GM21447 (cell line): ENCODE results near the gene CHIC2.
"Not testable (repeated sequence)": the region's sequence is repeated elsewhere in the genome, so short reads cannot be mapped to it uniquely, and the experiment has no call there.

ENCODE experiments used
- ATAC-seq: cut with Tn5 transposase; IDR thresholded peaks from one replicate; pipeline ENCODE4 v1.9.1; 2021; ENCODE audit not compliant: unreplicated experiment

The CHIC2 gene

GRCh38 chr4:54064317-54065111, at the start of gene CHIC2:
CHIC2 (minus strand) TSS chr4:54064605; CDS start chr4:54064300, 305 bp downstream.
- ATAC-seq, result peak; percentile 93

GRCh38 chr4:54113206-54113605, 48.8 kb upstream of the CHIC2 start:
- ATAC-seq, result not testable (repeated sequence)

GRCh38 chr4:54110019-54110416, 45.6 kb upstream of the CHIC2 start:
- ATAC-seq, result no peak

- ATAC-seq, result no peak
These were observed 45.0 kb upstream of the CHIC2 start for GRCh38 chr4:54109241-54110018.

GRCh38 chr4:54107951-54108748, 43.7 kb upstream of the CHIC2 start:
- no peak for ATAC-seq

GRCh38 chr4:54104907-54105306, 40.5 kb upstream of the CHIC2 start:
- ATAC-seq, result no peak

GRCh38 chr4:54103190-54103574, 38.8 kb upstream of the CHIC2 start:
- no peak for ATAC-seq

GRCh38 chr4:54102531-54103106, 38.2 kb upstream of the CHIC2 start:
- no peak for ATAC-seq

- ATAC-seq, result no peak
These were observed 37.0 kb upstream of the CHIC2 start for GRCh38 chr4:54101190-54102041.

- no peak for ATAC-seq
These were observed 36.3 kb upstream of the CHIC2 start for GRCh38 chr4:54100595-54101189.

- ATAC-seq, result no peak
These were observed 35.6 kb upstream of the CHIC2 start, which contains the start of gene GSX2 for GRCh38 chr4:54099748-54100574. GSX2 (plus strand) TSS chr4:54100163; CDS start chr4:54100345, 182 bp downstream.

- no peak for ATAC-seq
These were observed 34.9 kb upstream of the CHIC2 start for GRCh38 chr4:54099287-54099747.

- ATAC-seq, result no peak
These were observed 34.0 kb upstream of the CHIC2 start for GRCh38 chr4:54098375-54098774.

- no peak for ATAC-seq
These were observed 32.7 kb upstream of the CHIC2 start for GRCh38 chr4:54097152-54097551.

- no peak for ATAC-seq
These were observed 32.0 kb upstream of the CHIC2 start for GRCh38 chr4:54096295-54096962.

- no peak for ATAC-seq
These were observed 30.9 kb upstream of the CHIC2 start for GRCh38 chr4:54095110-54095825.

- no peak for ATAC-seq
These were observed 30.0 kb upstream of the CHIC2 start for GRCh38 chr4:54094451-54094850.
